Psoas muscle (tissue), 8 donors: ENCODE measurements around the gene ETNPPL. TPM values are rescaled to one million over a fixed set of nuclear protein-coding genes. Genes with fewer than 3 reads are reported as not detected.

ENCODE experiments used
- ATAC-seq, 4 donors: fragments of 200-7000 bp; cut with Tn5 transposase; one replicate each; pipeline ENCODE4 v1.9.1; 2020; ENCODE audit warnings: moderate library complexity in 3 of 4, mild to moderate bottlenecking in 2 of 4
- DNase-seq, 2 donors: peaks; one replicate each; pipeline ENCODE4 v3.0.0-alpha.2; 2020
- H3K27ac ChIP-seq: fragments of 200-600 bp; one replicate; pipeline ENCODE4 v1.8.0; 2022
- H3K27me3 ChIP-seq, 3 donors: fragments of 200-600 bp in 1 of 3; one replicate each; pipeline versions ENCODE4 v1.6.1 to v1.8.0; 2013 to 2022; ENCODE audit warnings: low read length in 2 of 3, mild to moderate bottlenecking in 2 of 3, moderate library complexity in 1 of 3; ENCODE audit not compliant: insufficient read depth in 3 of 3
- H3K36me3 ChIP-seq, 2 donors: fragments of 200-600 bp in 1 of 2; one replicate each; pipeline versions ENCODE4 v1.6.1 to v1.8.0; 2013 to 2022; ENCODE audit warnings: low read depth in 1 of 2, mild to moderate bottlenecking in 1 of 2, moderate library complexity in 1 of 2; ENCODE audit not compliant: insufficient read depth in 1 of 2
- H3K4me1 ChIP-seq: fragments of 200-600 bp; one replicate; pipeline ENCODE4 v1.8.0; 2022
- H3K4me3 ChIP-seq: fragments of 200-600 bp; one replicate; pipeline ENCODE4 v1.8.0; 2022; ENCODE audit warnings: mild to moderate bottlenecking
- H3K9me3 ChIP-seq: fragments of 200-600 bp; one replicate; pipeline ENCODE4 v1.8.0; 2022
- CTCF ChIP-seq: fragments of 200-600 bp; IDR thresholded peaks from one replicate; pipeline ENCODE4 v1.8.0; 2022; ENCODE audit warnings: antibody characterized with exemption
- WGBS, 3 donors: extraction: QIAGEN DNeasy Blood & Tissue Kit; methylation state at CpG; one replicate each; pipeline versions ENCODE4 v1.1.6 to v1.1.7; 2013; 5-methylcytosine and 5-hydroxymethylcytosine counted together
- intact Hi-C, 2 donors: fragments of 100-400 bp; cut with DNase I; formaldehyde crosslinking; loops; one replicate each; pipeline versions ENCODE4 v1.11.0 to v1.14.2; 2022
- polyA plus RNA-seq, 3 donors: library from polyadenylated mRNA; stranded (reverse); fragments of 200-250 nt; gene quantifications; one replicate each; pipeline ENCODE4 v1.2.3, GENCODE V29; 2013
- total RNA-seq, 4 donors: library from RNA; stranded (reverse); fragmentation: NEBNext Ultra II Directional in 2 of 4; extraction: Animal tissue kit (Norgen Biotek cat#: 25700) in 2 of 4; gene quantifications; one replicate each; pipeline versions ENCODE4 v1.2.1 to v1.2.4, GENCODE V29; 2021 to 2023
- donor health status: healthy with polysubstance abuse.
- donor health status: DM: no; HTN: no; CAD: no; lungs with moderate emphysema.
- donor health status: Bipolar disorder and iron deficiency.
- donor health status: healthy.
- donor health status: DM: yes; HTN: yes; CAD: no.
- donor health status: DM: no; HTN: no; CAD: no.
- donor health status: DM: no; HTN: no; CAD: no.
- donor health status: DM: yes; HTN: yes; CAD: no.

ETNPPL gene
- total and polyA plus RNA-seq, 7 donors, result 0.24 to 2.1 (median 0.28) TPM

- DNase-seq (no peak), ATAC-seq (no peak)
- TF ChIP-seq CTCF, result no peak
- H3K27me3 ChIP-seq, result no peaks in the 10 kb centered on the region
- H3K36me3 ChIP-seq, result no peaks in the 10 kb centered on the region
- H3K4me3 ChIP-seq, result no peak overlapping the region
- no peaks in the 10 kb centered on the region for H3K9me3 ChIP-seq
- no peak overlapping the region for H3K27ac ChIP-seq
- intact Hi-C loops, result loop anchor here in 1 of 2 donors (5.0 kb wide), 1 partner anchor 1627 kb away; no protein-coding TSS in a partner anchor
- WGBS, 3 donors, result 89 to 93% (median 90%) methylated on average over 1 of the region's 1 CpG
- H3K4me1 ChIP-seq, result no peaks in the 10 kb centered on the region
Observed at GRCh38 chr4:108695062-108695461, 67.8 kb downstream of the ETNPPL start.

- no peak for DNase-seq
- no peak overlapping the region for H3K4me3 ChIP-seq
- no peak for TF ChIP-seq CTCF
- 72 to 75% (median 72%) methylated on average over 3 of the region's 3 CpGs for WGBS, 3 donors
- H3K36me3 ChIP-seq, result no peaks in the 10 kb centered on the region
- H3K27me3 ChIP-seq, result no peaks in the 10 kb centered on the region
- no peaks in the 10 kb centered on the region for H3K9me3 ChIP-seq
- no peak for ATAC-seq
- H3K27ac ChIP-seq, result no peak overlapping the region
- no peaks in the 10 kb centered on the region for H3K4me1 ChIP-seq
- intact Hi-C loops, result no loop called here
Observed at GRCh38 chr4:108694423-108694822, 68.4 kb downstream of the ETNPPL start.

DNA sequence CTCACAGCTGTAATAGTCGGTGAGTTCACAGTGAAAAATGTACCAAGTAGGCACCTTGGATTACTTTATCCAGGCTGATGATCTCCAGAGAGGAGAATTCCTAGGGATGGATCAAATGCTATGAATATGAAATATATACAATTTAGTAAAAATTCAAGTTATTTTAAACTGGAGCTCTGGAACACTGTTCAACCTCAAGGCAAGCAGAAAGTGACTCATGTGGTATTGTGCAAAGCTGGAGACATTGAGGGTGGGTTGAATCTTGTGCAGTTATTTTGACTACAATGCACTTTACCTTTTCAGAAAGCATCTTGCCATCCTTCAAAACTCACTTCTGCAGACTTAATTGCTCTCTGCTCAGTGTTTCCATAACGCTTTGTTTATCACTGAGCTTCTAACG, 69.0 kb downstream of the ETNPPL start:
- 78 to 87% (median 82%) methylated on average over 3 of the region's 3 CpGs for WGBS, 3 donors
- H3K36me3 ChIP-seq, result no peaks in the 10 kb centered on the region
- ATAC-seq (no peak), DNase-seq (no peak)
- H3K27ac ChIP-seq, result no peak overlapping the region
- no peaks in the 10 kb centered on the region for H3K27me3 ChIP-seq
- no peaks in the 10 kb centered on the region for H3K9me3 ChIP-seq
- H3K4me3 ChIP-seq, result no peak overlapping the region
- intact Hi-C loops, result no loop called here
- no peaks in the 10 kb centered on the region for H3K4me1 ChIP-seq
- no peak for TF ChIP-seq CTCF

DNA sequence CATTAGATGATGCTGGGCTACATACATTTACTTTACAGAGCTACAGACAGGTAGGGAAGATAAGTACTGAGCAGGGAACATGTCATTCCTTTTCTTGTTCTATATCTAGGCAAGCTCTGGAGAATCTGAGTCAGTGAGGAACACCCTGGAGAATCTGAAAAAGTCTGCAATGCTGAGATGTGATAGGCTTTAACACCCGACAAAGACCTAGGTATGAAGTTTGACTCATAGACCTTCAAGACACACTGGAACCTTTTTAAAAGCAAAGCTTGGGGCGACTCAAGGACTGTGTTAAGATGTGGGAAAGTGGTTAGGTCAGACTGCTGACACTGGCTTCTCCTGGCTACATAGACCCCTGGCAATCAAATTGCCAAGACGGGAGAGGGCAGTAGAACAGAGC, 69.6 kb downstream of the ETNPPL start:
- H3K4me1 ChIP-seq, result no peaks in the 10 kb centered on the region

More for the DNA sequence above, 69.6 kb downstream of the ETNPPL start:
- 85 to 91% (median 89%) methylated on average over 3 of the region's 3 CpGs for WGBS, 3 donors
- ATAC-seq (no peak), DNase-seq (no peak)
- no peaks in the 10 kb centered on the region for H3K36me3 ChIP-seq
- intact Hi-C loops, result no loop called here
- H3K27ac ChIP-seq, result no peak overlapping the region
- H3K4me3 ChIP-seq, result no peak overlapping the region
- no peak for TF ChIP-seq CTCF
- H3K9me3 ChIP-seq, result no peaks in the 10 kb centered on the region
- no peaks in the 10 kb centered on the region for H3K27me3 ChIP-seq

Other genes starting within 250 kb of the ETNPPL start
- 100 to 1,000 TPM; 614 to 727 (median 691) TPM for gene RPL34, start 142.5 kb downstream of the ETNPPL start, total RNA-seq
- gene RPL34, start 142.5 kb downstream of the ETNPPL start, polyA plus RNA-seq, result 1,000 to 10,000 TPM; 1,899 to 2,947 (median 2,473) TPM
- gene OSTC, start 112.5 kb downstream of the ETNPPL start, total RNA-seq, result 10 to 100 TPM; 17.6 to 29.8 (median 21.2) TPM
- 10 to 100 TPM; 34.6 to 86.3 (median 51.0) TPM for gene OSTC, start 112.5 kb downstream of the ETNPPL start, polyA plus RNA-seq